PFSK-1 (cell line): ENCODE measurements around the gene FAM222B.

Experiments
- FOXP2 ChIP-seq: optimal IDR thresholded peaks from 2 replicates; pipeline ENCODE3; 2011; ENCODE audit warnings: borderline replicate concordance, control low read depth, inconsistent platforms; ENCODE audit not compliant: insufficient read depth; ENCODE audit errors: extremely low read length, extremely low read depth
- POLR2AphosphoS5 ChIP-seq: IDR thresholded peaks from 2 replicates; pipeline ENCODE4 v1.6.1; 2012; ENCODE audit warnings: low read depth, mild to moderate bottlenecking, control low read depth, low read length, moderate library complexity
- REST ChIP-seq, 2 experiments: IDR thresholded peaks; 2 replicates each; pipeline versions ENCODE4 v1.6.1 to v1.8.0; 2011 to 2012; ENCODE audit warnings: low read depth in 2 of 2, low read length in 2 of 2, control low read depth in 1 of 2, inconsistent platforms in 1 of 2, mild to moderate bottlenecking in 1 of 2, moderate library complexity in 1 of 2; ENCODE audit not compliant: insufficient read depth in 1 of 2
- SIN3A ChIP-seq: IDR thresholded peaks from 2 replicates; pipeline ENCODE4 v1.6.1; 2012; ENCODE audit warnings: mild to moderate bottlenecking, low read length, moderate library complexity, borderline replicate concordance; ENCODE audit not compliant: insufficient read depth
- TAF1 ChIP-seq: IDR thresholded peaks from 2 replicates; pipeline ENCODE4 v1.6.1; 2012; ENCODE audit warnings: low read length, control low read depth, borderline replicate concordance; ENCODE audit not compliant: insufficient read depth

GRCh38 chr17:28863953-28864352, 21.4 kb upstream of the FAM222B start:
- no peak for TF ChIP-seq SIN3A
- no peak for TF ChIP-seq POLR2AphosphoS5
- TF ChIP-seq REST (IDR thresholded peaks at IDR 0.05; ENCODE audit: insufficient read depth in 1 of 2, low read depth in 2 of 2, low read length in 2 of 2) = no peak
- no peak for TF ChIP-seq TAF1
- TF ChIP-seq FOXP2 = no peak
